HL-60 (cell line): ENCODE data around the gene AP5M1.

ENCODE experiments used
- POLR2AphosphoS5 ChIP-seq: IDR thresholded peaks from 2 replicates; pipeline ENCODE4 v1.6.1; 2012; ENCODE audit warnings: low read depth
- TF ChIP-seq, protein P1 (sequence below): IDR thresholded peaks from one replicate; pipeline ENCODE4 v1.5.1; 2011; ENCODE audit warnings: low read length, control low read depth, inconsistent platforms; ENCODE audit not compliant: insufficient read depth

DNA sequence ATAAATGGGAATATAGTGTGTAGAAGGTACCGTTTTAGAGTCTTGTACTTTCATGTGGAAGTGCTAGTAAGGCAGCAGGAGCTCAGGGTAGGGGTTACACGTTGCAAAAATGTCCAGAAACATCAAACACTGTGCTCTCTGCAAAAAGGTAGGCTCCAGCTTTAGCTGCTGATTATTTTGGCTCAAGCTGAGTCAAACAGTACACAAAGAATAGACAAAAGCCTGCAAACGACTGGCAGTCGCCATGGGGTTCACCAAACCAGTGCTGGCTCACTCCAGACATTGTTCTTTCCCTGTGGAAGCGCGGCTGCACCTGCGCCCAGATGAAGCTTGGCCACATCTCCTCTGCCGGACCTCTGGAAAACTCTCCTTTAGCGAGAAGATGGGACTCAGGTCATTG, 76.3 kb downstream of the AP5M1 start:
- TF ChIP-seq, protein P1, sequence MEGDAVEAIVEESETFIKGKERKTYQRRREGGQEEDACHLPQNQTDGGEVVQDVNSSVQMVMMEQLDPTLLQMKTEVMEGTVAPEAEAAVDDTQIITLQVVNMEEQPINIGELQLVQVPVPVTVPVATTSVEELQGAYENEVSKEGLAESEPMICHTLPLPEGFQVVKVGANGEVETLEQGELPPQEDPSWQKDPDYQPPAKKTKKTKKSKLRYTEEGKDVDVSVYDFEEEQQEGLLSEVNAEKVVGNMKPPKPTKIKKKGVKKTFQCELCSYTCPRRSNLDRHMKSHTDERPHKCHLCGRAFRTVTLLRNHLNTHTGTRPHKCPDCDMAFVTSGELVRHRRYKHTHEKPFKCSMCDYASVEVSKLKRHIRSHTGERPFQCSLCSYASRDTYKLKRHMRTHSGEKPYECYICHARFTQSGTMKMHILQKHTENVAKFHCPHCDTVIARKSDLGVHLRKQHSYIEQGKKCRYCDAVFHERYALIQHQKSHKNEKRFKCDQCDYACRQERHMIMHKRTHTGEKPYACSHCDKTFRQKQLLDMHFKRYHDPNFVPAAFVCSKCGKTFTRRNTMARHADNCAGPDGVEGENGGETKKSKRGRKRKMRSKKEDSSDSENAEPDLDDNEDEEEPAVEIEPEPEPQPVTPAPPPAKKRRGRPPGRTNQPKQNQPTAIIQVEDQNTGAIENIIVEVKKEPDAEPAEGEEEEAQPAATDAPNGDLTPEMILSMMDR: no peak
- no peak for TF ChIP-seq POLR2AphosphoS5
